K562 (cell line): ENCODE measurements around the gene HIVEP3. TPM values are rescaled to one million over a fixed set of nuclear protein-coding genes. Genes with fewer than 3 reads are reported as not detected.

Experiments
- ATAC-seq: fragments of 200-7000 bp; cut with Tn5 transposase; 3 replicates; pipeline ENCODE4 v1.9.1; 2020; ENCODE audit warnings: moderate library complexity
- BruUV-seq: library from RNA; stranded (reverse); fragments of 400-500 nt; replicated peaks from 2 replicates; lab custom pipeline; 2021; lab: Mats Ljungman, UMichigan
- CTCF ChIA-PET: fragments of 300-600 bp; formaldehyde crosslinking; extraction: SDS; loops from one replicate; lab custom pipeline; 2021; ENCODE audit warnings: low intra/inter-chr PET ratio; lab: Yijun Ruan, JAX
- POLR2A ChIA-PET: fragments of 300-600, 350-650 bp; sonication (Branson Sonifier 250); formaldehyde crosslinking; extraction: SDS; loops from one replicate; lab custom pipeline; 2021; ENCODE audit warnings: antibody characterized with exemption, inconsistent platforms; lab: Yijun Ruan, JAX
- DNase-seq, 4 experiments: peaks; one replicate each; pipeline versions ENCODE4 v3.0.0 to v3.0.0-alpha.2; 2011 to 2018; ENCODE audit warnings: low spot score in 3 of 4, mixed read lengths in 3 of 4; ENCODE audit errors: extremely low read depth in 1 of 4
- FAIRE-seq: peaks from 2 replicates; lab custom pipeline; 2011; peaks lifted over from hg19 to GRCh38; lab: Jason Lieb, UNC
- H2AFZ ChIP-seq: 2 replicates; pipeline ENCODE4 v1.6.0; 2011; ENCODE audit warnings: low read depth, low read length, control low read depth, inconsistent platforms
- H3K27ac ChIP-seq: fragments of 200-600 bp; 3 replicates; pipeline ENCODE4 v1.8.0; 2011; ENCODE audit warnings: low read depth, mild to moderate bottlenecking, control low read depth, inconsistent platforms, low read length, moderate library complexity, mixed read lengths; ENCODE audit errors: extremely low read depth
- H3K27me3 ChIP-seq, 2 experiments: fragments of 300-600 bp in 1 of 2; 2 replicates in 1 of 2; 3 replicates in 1 of 2; pipeline versions ENCODE4 v1.6.0 to v1.8.0; 2011; ENCODE audit warnings: inconsistent platforms in 2 of 2, low read length in 2 of 2, mild to moderate bottlenecking in 1 of 2, mixed read lengths in 1 of 2, moderate library complexity in 1 of 2; ENCODE audit not compliant: control insufficient read depth in 2 of 2, insufficient read depth in 2 of 2
- H3K36me3 ChIP-seq: fragments of 300-600 bp; 3 replicates; pipeline ENCODE4 v1.8.0; 2011; ENCODE audit warnings: mild to moderate bottlenecking, low read length, inconsistent platforms; ENCODE audit not compliant: control insufficient read depth, insufficient read depth
- H3K4me1 ChIP-seq, 2 experiments: fragments of 200-600 bp in 1 of 2; replicated peaks in 1 of 2; 2 replicates in 1 of 2; 3 replicates in 1 of 2; pipeline versions ENCODE4 v1.5.1 to v1.8.0; 2011; ENCODE audit warnings: inconsistent platforms in 2 of 2, low read length in 2 of 2, mild to moderate bottlenecking in 1 of 2, mixed read lengths in 1 of 2, moderate library complexity in 1 of 2; ENCODE audit not compliant: control insufficient read depth in 2 of 2, insufficient read depth in 2 of 2
- H3K4me2 ChIP-seq: 2 replicates; pipeline ENCODE4 v1.6.1; 2011; ENCODE audit warnings: low read length, control low read depth, inconsistent platforms, mixed read lengths; ENCODE audit not compliant: insufficient read depth
- H3K4me3 ChIP-seq: fragments of 200-600 bp; sonication (generic), shearing (Covaris generic); 2 replicates; pipeline ENCODE4 v1.5.1; 2016; ENCODE audit warnings: control low read depth, inconsistent platforms
- H3K79me2 ChIP-seq: fragments of 200-600 bp; 3 replicates; pipeline ENCODE4 v1.8.0; 2011; ENCODE audit warnings: low read length, inconsistent platforms; ENCODE audit not compliant: control insufficient read depth, insufficient read depth
- H3K9ac ChIP-seq, 2 experiments: 2 replicates each; pipeline versions ENCODE4 v1.6.0 to v1.6.1; 2011; ENCODE audit warnings: low read depth in 2 of 2, low read length in 2 of 2, control low read depth in 1 of 2, inconsistent platforms in 1 of 2, mild to moderate bottlenecking in 1 of 2, mixed read lengths in 1 of 2; ENCODE audit not compliant: insufficient read depth in 1 of 2
- H3K9me1 ChIP-seq: one replicate; pipeline ENCODE4 v1.6.0; 2011; ENCODE audit warnings: inconsistent platforms, mild to moderate bottlenecking, low read length, moderate library complexity; ENCODE audit not compliant: control insufficient read depth, insufficient read depth
- H3K9me3 ChIP-seq: replicated peaks from 2 replicates; pipeline ENCODE4 v1.5.1; 2011; ENCODE audit warnings: low read depth, low read length, inconsistent platforms; ENCODE audit not compliant: control insufficient read depth, insufficient read depth
- H4K20me1 ChIP-seq: replicated peaks from 2 replicates; pipeline ENCODE4 v1.6.1; 2011; ENCODE audit warnings: low read length, inconsistent platforms, mixed read lengths; ENCODE audit not compliant: control insufficient read depth, insufficient read depth
- EP300 ChIP-seq: IDR thresholded peaks from 2 replicates; pipeline ENCODE4 v1.6.1; 2012; ENCODE audit warnings: low read length, improper control_type of control experiment
- ETV1 ChIP-seq: fragments of 450-650 bp; conservative IDR thresholded peaks from 2 replicates; pipeline ENCODE4 v1.6.1; 2016; ENCODE audit warnings: missing genetic modification characterization, control low read depth, low read depth, missing compliant biosample characterization
- ETV5 ChIP-seq: sonication (generic); formaldehyde crosslinking; IDR thresholded peaks from 2 replicates; pipeline ENCODE4 v1.4.0; 2020; ENCODE audit warnings: low read depth, mild to moderate bottlenecking, missing genetic modification reagents
- FOSL1 ChIP-seq: fragments of 200-800 bp; sonication (Bioruptor generic); conservative IDR thresholded peaks from 2 replicates; pipeline ENCODE4 v1.6.1; 2016; ENCODE audit warnings: missing genetic modification characterization, missing compliant biosample characterization
- GABPA ChIP-seq: fragments of 200-800 bp; sonication (Bioruptor generic); conservative IDR thresholded peaks from 2 replicates; pipeline ENCODE4 v1.6.1; 2016; ENCODE audit warnings: low read depth, missing genetic modification characterization, missing compliant biosample characterization
- NR0B1 ChIP-seq: fragments of 450-650 bp; IDR thresholded peaks from one replicate; pipeline ENCODE4 v1.6.1; 2018; ENCODE audit warnings: mild to moderate bottlenecking, moderate library complexity; ENCODE audit not compliant: partially characterized antibody
- NR3C1 ChIP-seq: sonication (generic); formaldehyde crosslinking; IDR thresholded peaks from 2 replicates; pipeline ENCODE4 v1.8.1; 2022; ENCODE audit warnings: missing genetic modification reagents
- TCFL5 ChIP-seq: fragments of 250-450 bp; sonication (Bioruptor Pico); conservative IDR thresholded peaks from 2 replicates; pipeline ENCODE4 v1.6.1; 2021; ENCODE audit warnings: mild to moderate bottlenecking, moderate library complexity, matching md5 sums
- ZFP36 ChIP-seq: fragments of 150-350 bp; IDR thresholded peaks from 2 replicates; pipeline ENCODE4 v1.6.1; 2018; ENCODE audit warnings: low read length, low read depth; ENCODE audit not compliant: partially characterized antibody
- ZNF707 ChIP-seq: fragments of 250-450 bp; sonication (Bioruptor Pico); conservative IDR thresholded peaks from 2 replicates; pipeline ENCODE4 v1.8.0; 2022; ENCODE audit warnings: inconsistent platforms, mild to moderate bottlenecking, moderate library complexity
- WGBS: fragments of 100-300 bp; shearing (Covaris generic); methylation state at CpG from one replicate; pipeline ENCODE4 v1.1.6; 2016; ENCODE audit warnings: low coverage, mixed read lengths; ENCODE audit not compliant: insufficient coverage; ENCODE audit errors: missing lambda C conversion rate; 5-methylcytosine and 5-hydroxymethylcytosine counted together
- in situ Hi-C: fragments of 300-500 bp; cut with MboI; formaldehyde crosslinking; loops from 4 replicates; pipeline ENCODE4 v1.15.0; 2018; ENCODE audit warnings: inconsistent platforms, mixed read lengths
- intact Hi-C: fragments of 100-400 bp; cut with micrococcal nuclease; formaldehyde crosslinking; loops from 2 replicates; pipeline ENCODE4 v1.14.2; 2022
- polyA plus RNA-seq, 8 experiments: library from polyadenylated mRNA; depleted of rRNA in 4 of 8; stranded (reverse) in 5 of 8; unstranded in 3 of 8; fragments of >200 nt; fragmentation: Nextera tagmentation in 2 of 8; fragmentation: Illumina TruSeq in 1 of 8; extraction: Ambion mirVana in 2 of 8; extraction: Trizol in 1 of 8; gene quantifications; 2 replicates each; pipeline versions ENCODE4 v1.2.1 to v1.2.3, GENCODE V29; 2011 to 2014; ENCODE audit warnings: inconsistent platforms in 1 of 8, missing spikeins in 1 of 8
- total RNA-seq, 7 experiments: library from RNA; depleted of rRNA in 6 of 7; stranded (reverse); fragments of >200 nt in 6 of 7; fragmentation: Illumina TruSeq in 2 of 7; extraction: Trizol in 2 of 7; gene quantifications; 2 replicates each; pipeline versions ENCODE4 v1.2.1 to v1.2.3, GENCODE V29; 2011 to 2021; ENCODE audit warnings: low replicate concordance in 1 of 7
- TF ChIP-seq, protein P1 (sequence below), 2 experiments: IDR thresholded peaks; 2 replicates each; pipeline ENCODE4 v1.6.1; 2011; ENCODE audit warnings: borderline replicate concordance in 1 of 2, control low read depth in 1 of 2, low read depth in 1 of 2, low read length in 1 of 2, mild to moderate bottlenecking in 1 of 2, mixed read lengths in 1 of 2, moderate library complexity in 1 of 2; ENCODE audit not compliant: insufficient read depth in 1 of 2, insufficient read length in 1 of 2, poor library complexity in 1 of 2, severe bottlenecking in 1 of 2; ENCODE audit errors: extremely low read depth in 1 of 2

The HIVEP3 gene
- total and polyA plus RNA-seq, 9 of the 15 experiments (the other 6 are each of a cell fraction or from before 2014, with no cell fraction given), result 0.09 to 0.58 (median 0.34) TPM; not detected in 1

DNA sequence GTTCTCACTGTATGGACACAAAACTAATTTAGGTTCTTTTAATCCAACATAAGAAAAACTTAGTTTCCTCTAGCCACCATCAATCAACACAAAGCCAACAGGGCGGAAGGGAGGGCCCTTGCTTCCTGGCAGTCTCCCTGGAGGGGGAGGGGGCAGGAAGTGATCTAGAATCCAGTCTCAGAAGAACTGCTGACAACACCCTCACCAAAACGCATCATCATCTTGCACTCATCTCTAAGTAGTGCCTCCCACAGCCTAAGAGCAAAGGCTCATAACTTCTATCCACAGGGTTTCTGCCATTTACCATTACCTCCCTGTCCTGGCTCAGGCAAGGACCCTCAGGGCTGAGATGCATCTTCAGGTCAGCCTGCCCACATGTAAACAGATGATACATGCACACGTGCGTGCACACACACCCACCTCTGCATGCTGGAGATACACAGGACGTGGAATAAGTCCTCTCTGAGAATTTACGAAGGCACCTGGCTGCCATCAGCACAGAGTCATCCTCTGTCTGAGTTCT lies 20.5 kb downstream of the HIVEP3 start (continued):
- TF ChIP-seq NR0B1 (no peak), NR3C1 (CRISPR knock-in tag) (no peak), ZNF707 (CRISPR knock-in tag) (no peak)

DNA sequence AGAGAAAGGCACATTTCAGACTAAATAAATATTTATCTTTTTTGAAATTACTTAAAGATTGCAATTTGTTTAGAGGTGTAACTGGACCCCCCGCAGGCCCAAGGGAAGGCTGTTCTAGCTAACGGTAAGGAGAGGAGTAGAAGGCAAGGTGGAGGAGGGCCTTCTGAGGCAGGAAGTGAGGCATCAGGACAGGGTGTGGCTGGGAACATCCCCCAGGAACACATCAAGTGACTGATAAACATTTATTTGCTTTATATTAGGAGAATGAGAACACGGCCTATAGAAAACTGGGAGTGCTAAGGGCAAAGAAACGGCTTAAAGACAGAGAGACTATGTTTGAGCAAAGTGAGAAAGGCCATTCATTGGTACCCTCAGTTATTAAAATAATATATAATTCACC lies 23.2 kb downstream of the HIVEP3 start:
- H3K79me2 ChIP-seq, result no peaks in the 10 kb centered on the region
- ChIA-PET POLR2A (interaction anchor here (1.1 to 1.5 kb wide), 2 partner anchors 21 to 28 kb away, joined by 3 read pairs; no protein-coding TSS in a partner anchor), CTCF (no interaction called here)
- TF ChIP-seq ETV5 (CRISPR knock-in tag), result peak; percentile 57; the same call in 1 of the 2 replicates
- TF ChIP-seq GABPA (tag), result peak; percentile 57
- no peak for TF ChIP-seq TCFL5
- TF ChIP-seq ETV1 (tag), result peak; percentile 64; the same call in 1 of the 2 replicates
- TF ChIP-seq EP300, result 0 out of 2 replicates have a peak, but pooled peaks have one; percentile 33
- peak; percentile 68 for TF ChIP-seq ZFP36
- TF ChIP-seq, protein P1, sequence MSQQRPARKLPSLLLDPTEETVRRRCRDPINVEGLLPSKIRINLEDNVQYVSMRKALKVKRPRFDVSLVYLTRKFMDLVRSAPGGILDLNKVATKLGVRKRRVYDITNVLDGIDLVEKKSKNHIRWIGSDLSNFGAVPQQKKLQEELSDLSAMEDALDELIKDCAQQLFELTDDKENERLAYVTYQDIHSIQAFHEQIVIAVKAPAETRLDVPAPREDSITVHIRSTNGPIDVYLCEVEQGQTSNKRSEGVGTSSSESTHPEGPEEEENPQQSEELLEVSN (IDR thresholded peaks at IDR 0.05; ENCODE audit: borderline replicate concordance in 1 of 2, extremely low read depth in 1 of 2, insufficient read depth in 1 of 2, insufficient read length in 1 of 2, low read depth in 1 of 2, low read length in 1 of 2, poor library complexity in 1 of 2, severe bottlenecking in 1 of 2), result no peak
- TF ChIP-seq FOSL1 (tag), result peak; percentile 36; the same call in 1 of the 2 replicates
- H3K27me3 ChIP-seq, result no peaks in the 10 kb centered on the region; a peak in 1 of 5 replicates
- H3K4me2 ChIP-seq, result no peak overlapping the region
- intact Hi-C loops (no loop called here), in situ Hi-C loops (no loop called here)
- H4K20me1 ChIP-seq, result no peaks in the 10 kb centered on the region
- DNase-seq, result peak; percentile 29 to 52 (median 46)
- no peak overlapping the region for H3K9ac ChIP-seq
- peak; percentile 39; the same call in 2 of the 3 replicates for ATAC-seq
- no peak overlapping the region for H3K4me3 ChIP-seq
- no peaks in the 10 kb centered on the region for H3K36me3 ChIP-seq
- no peaks in the 10 kb centered on the region for H3K9me1 ChIP-seq
- BruUV-seq, result no TSS peak
- H3K4me1 ChIP-seq, result peaks cover 8 to 32% of the 10 kb centered on the region in 2 experiments
- no peaks in the 10 kb centered on the region for H3K9me3 ChIP-seq
- FAIRE-seq, result no peak
- no peak overlapping the region for H3K27ac ChIP-seq
- WGBS, result 12% methylated on average over 4 of the region's 4 CpGs
- H2AFZ ChIP-seq, result peak overlapping the region; percentile 75
